HL-60/S4 treated with retinoic acid at 250 ng/mL for 4 days and 3 days (cell line): Measurements from ENCODE around the gene RGS6.
"Not testable (repeated sequence)": the region's sequence is repeated elsewhere in the genome, so short reads cannot be mapped to it uniquely, and the experiment has no call there.

Experiments used
- in situ Hi-C: fragments of 300-500 bp; cut with MboI; formaldehyde crosslinking; loops from 2 replicates; pipeline ENCODE4 v1.7.0; 2022; ENCODE audit warnings: low sequenced_read_pairs

Gene RGS6

GRCh38 chr14:71932229-71932981 lies at the start of gene RGS6:
RGS6 (plus strand) TSS chr14:71932429.
- in situ Hi-C loops, result no loop called here

GRCh38 chr14:71883094-71883493 lies 49.1 kb upstream of the RGS6 start:
- in situ Hi-C loops, result no loop called here

- in situ Hi-C loops, result no loop called here
Measured at GRCh38 chr14:71885301-71885700, 46.9 kb upstream of the RGS6 start.

GRCh38 chr14:71887802-71888201 lies 44.4 kb upstream of the RGS6 start:
- in situ Hi-C loops, result not testable (repeated sequence)

- in situ Hi-C loops, result no loop called here
Measured at GRCh38 chr14:71890541-71890940, 41.7 kb upstream of the RGS6 start.

- in situ Hi-C loops, result no loop called here
Measured at GRCh38 chr14:71891185-71891584, 41.0 kb upstream of the RGS6 start.

- in situ Hi-C loops, result no loop called here
Measured at GRCh38 chr14:71891970-71892369, 40.3 kb upstream of the RGS6 start.

- in situ Hi-C loops, result no loop called here
Measured at GRCh38 chr14:71905031-71905430, 27.2 kb upstream of the RGS6 start.

GRCh38 chr14:71905860-71906259 lies 26.4 kb upstream of the RGS6 start:
- in situ Hi-C loops, result no loop called here

GRCh38 chr14:71907793-71908515 lies 24.3 kb upstream of the RGS6 start:
- in situ Hi-C loops, result no loop called here

GRCh38 chr14:71911669-71912068 lies 20.6 kb upstream of the RGS6 start:
- in situ Hi-C loops, result no loop called here

- in situ Hi-C loops, result no loop called here
Measured at GRCh38 chr14:71913342-71913741, 18.9 kb upstream of the RGS6 start.

GRCh38 chr14:71918955-71919354 lies 13.3 kb upstream of the RGS6 start:
- in situ Hi-C loops, result no loop called here

GRCh38 chr14:71923513-71923912 lies 8.7 kb upstream of the RGS6 start:
- in situ Hi-C loops, result no loop called here

GRCh38 chr14:71931492-71932228 lies 569 bp upstream of the RGS6 start:
- in situ Hi-C loops, result no loop called here

GRCh38 chr14:71933001-71933587 lies 865 bp downstream of the RGS6 start:
- in situ Hi-C loops, result no loop called here

- in situ Hi-C loops, result not testable (repeated sequence)
Measured at GRCh38 chr14:71938273-71938672, 6.0 kb downstream of the RGS6 start.

GRCh38 chr14:71939344-71939743 lies 7.1 kb downstream of the RGS6 start:
- in situ Hi-C loops, result not testable (repeated sequence)

- in situ Hi-C loops, result not testable (repeated sequence)
Measured at GRCh38 chr14:71940500-71940899, 8.3 kb downstream of the RGS6 start.

- in situ Hi-C loops, result not testable (repeated sequence)
Measured at GRCh38 chr14:71941616-71942015, 9.4 kb downstream of the RGS6 start.
